Skeletal muscle cell (primary cell): ENCODE measurements around the gene PLXNA4.
"Not testable (repeated sequence)": the region's sequence is repeated elsewhere in the genome, so short reads cannot be mapped to it uniquely, and the experiment has no call there.

Source experiments
- DNase-seq: peaks from one replicate; pipeline ENCODE4 v3.0.0-alpha.2; 2010; ENCODE audit warnings: low read depth
- H3K4me3 ChIP-seq: 2 replicates; pipeline ENCODE4 v1.5.1; 2011; ENCODE audit warnings: low read depth, mild to moderate bottlenecking, control low read depth, low read length, moderate library complexity

PLXNA4 gene

DNA sequence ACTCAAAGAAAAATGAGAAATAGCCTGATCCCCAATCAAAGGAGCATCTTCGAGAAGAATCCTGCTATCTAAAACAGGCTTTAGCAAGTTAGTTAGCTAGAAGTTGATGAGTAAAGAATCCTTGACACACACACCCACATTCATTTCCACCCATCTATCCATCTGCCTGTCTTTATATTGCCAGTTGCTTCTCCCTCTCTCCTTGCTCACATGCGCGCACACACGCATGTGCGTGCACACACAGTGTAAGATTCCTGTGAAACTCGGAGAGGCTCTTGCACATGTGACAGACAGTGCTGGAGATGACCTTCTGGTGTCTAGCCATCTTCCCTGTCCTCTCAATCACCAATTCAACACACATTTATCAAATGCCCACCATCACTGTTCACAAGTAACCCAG, 393.3 kb downstream of the PLXNA4 start:
- no peak for DNase-seq

DNA sequence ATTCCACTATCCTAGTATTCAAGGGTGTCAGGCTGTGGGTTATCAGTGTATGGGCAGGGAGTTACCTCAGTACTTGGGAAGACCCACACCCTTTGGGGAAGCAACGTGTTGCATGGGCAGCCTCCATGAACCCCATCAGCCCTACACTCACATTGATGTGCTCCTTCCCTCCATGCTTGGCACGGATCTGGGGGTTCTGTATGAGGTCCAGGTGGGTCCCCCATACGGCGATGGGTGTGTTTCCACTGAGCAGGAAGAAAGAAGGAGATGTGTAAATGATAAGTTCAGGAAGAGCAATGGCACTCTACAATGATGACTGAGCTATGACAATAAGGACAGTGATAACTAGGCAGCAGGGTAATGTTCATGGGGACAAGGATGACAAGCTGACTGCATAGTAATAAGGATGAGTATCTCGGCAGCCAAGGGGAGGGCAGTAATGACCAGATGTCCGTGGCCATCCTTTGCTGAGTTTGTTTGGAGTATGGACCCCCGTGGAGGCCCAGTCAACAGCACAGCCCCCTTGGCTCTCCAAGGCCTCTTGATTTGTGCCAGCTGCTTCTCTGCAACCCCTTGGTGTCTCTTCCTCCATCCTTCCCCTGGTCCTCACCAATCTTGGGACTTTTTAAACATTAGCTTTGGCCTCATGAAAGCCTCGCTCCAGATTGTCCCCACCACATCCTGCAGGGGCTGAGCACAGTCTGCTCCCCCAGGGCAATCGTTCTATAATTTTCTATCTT, 394.2 kb downstream of the PLXNA4 start:
- DNase-seq = no peak
- H3K4me3 ChIP-seq = no peak overlapping the region

More for the DNA sequence above, 393.3 kb downstream of the PLXNA4 start:
- no peak overlapping the region for H3K4me3 ChIP-seq

DNA sequence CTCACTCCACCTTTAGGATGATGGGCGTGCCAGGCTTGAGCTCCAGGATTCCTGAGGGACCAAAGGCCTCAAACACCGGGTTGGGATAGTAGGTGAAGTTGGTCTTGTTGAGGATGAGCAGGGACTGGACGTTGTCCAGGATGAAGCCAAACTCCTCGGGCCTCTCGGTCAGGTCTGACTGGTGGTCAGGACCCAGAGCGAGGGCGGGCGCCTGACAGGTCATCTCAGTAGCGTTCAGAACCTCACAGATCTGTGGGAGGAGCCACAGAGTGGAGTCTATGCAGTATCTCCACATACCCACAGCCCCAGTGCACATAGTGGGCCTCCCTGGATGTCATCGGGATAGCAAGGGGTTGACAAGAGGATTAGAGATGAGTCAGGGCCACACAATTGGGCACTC, 394.9 kb downstream of the PLXNA4 start:
- no peak for DNase-seq
- H3K4me3 ChIP-seq = no peak overlapping the region

DNA sequence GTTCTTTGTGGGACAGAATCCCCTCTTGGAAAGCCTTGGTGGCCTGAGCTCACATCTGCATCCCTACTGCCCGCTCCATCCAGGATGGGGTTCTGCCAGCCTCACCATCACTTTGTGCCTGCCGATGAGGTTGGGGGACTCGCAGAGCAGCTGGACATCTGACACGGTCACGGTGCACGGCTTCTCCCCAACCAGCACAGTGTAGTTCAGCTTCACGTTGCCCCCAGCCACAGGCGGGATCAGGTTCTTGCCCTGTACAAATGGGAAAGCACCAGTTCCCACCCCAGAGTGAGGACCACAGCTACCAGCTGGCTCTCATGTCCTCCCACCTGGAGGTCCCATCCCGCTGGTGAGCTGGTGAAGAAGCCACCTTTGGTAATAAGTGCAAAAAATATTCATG, 395.8 kb downstream of the PLXNA4 start:
- H3K4me3 ChIP-seq = no peak overlapping the region
- no peak for DNase-seq

DNA sequence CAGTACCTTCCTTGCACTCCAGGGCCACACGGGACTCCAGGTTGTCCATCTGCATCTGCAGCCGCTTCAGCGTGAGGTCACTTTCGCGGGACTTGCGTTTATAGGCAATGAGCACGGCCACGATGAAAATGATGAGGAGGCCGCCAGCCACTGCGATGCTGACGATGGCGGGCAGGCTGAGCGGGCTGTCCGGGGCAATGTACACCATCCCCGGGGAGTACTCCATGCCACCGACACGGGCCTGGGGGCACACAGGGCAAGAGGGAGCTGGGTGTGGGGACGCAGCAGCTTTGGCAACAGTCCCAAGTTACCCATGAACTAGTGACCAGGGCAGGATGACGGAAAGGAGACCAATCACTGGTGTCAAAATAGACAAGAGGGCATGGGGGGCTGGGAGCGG, 396.6 kb downstream of the PLXNA4 start:
- DNase-seq = no peak

DNA sequence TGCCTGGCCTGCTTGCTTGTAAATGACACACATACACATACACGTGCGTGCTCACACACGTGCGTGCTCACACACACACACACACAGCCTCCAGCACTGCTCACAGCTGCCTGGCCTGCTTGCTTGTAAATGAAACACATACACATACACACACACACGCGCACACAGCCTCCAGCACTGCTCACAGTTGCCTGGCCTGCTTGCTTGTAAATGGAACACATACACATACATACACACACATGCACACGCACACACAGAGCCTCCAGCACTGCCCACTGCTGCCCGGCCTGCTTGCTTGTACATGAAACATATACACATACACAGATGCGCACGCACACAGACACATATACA, 397.2 kb downstream of the PLXNA4 start:
- DNase-seq = no peak
- no peak overlapping the region for H3K4me3 ChIP-seq

More for the DNA sequence above, 396.6 kb downstream of the PLXNA4 start:
- no peak overlapping the region for H3K4me3 ChIP-seq

DNA sequence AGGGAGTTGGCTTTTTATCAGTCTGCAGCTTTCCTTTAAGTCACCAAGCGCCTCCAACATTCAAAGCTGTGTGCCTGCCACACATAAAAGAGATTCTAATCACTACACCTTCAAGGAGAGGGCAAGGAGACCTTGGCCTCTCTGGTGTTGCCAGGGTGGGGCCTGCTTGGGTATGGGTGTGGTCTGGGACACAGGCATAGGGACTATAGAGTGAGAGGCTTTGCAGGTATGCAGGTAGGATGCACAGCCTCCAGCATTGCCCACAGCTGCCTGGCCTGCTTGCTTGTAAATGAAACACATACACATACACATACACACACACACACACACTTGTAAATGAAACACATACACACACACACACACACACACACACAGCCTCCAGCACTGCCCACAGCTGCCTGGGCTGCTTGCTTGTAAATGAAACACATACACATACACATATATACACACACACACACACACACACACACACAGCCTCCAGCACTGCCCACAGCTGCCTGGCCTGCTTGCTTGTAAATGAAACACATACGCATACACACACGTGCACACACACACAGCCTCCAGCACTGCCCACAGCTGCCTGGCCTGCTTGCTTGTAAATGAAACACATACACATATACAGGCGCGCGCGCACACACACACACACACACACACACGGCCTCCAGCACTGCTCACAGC, 397.7 kb downstream of the PLXNA4 start:
- H3K4me3 ChIP-seq, DNase-seq: not testable (repeated sequence)

DNA sequence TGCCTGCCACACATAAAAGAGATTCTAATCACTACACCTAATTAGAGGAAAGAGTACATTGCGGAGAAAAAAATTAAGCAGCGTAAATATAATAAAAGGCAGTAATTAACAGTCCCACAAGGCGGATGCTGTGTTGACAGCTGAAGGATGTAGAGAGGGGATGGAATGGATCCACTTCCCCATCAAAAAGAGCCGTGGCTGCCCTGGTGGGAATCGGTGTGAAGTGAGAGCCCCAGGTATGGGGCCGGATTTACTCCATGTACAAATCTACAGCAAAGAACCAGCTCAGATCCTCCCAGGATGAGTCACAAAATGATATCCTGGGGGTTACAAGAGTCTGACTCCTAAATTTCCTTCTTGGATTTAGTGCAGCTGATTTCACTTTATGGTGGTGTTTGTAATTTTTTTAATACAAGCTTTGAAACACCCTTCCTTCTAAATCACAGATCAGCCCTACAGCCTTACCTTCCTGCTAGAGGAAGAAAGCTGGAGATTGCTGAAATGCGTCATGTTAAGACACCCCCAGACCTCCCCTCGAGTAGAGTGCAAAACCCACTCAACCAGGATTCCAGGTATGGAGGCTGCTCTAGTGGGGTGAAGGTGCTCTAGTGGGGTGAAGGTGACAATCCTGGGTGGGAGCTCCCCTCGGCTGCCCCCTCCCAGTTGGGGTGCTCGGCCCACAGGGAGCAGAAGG, 398.4 kb downstream of the PLXNA4 start:
- H3K4me3 ChIP-seq = no peak overlapping the region
- no peak for DNase-seq

DNA sequence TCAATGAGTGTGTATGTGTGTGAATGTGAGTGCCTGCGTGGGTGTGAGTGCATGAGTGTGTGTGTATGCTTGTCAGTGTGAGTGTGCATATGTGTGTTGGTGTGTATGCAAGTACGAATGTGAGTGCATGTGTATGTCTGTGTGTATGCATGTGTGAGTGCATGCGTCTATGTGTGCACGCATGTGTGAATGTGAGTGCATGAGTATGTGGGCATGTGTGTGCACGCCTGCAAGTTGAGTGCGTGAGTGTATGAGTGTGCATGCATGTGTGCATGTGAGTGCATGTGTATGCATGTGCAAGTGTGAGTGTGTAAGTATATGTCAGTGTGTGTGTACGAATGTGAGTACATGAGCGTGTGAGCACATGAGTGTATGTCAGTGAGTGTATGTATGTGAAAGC, 399.6 kb downstream of the PLXNA4 start:
- DNase-seq = no peak
- no peak overlapping the region for H3K4me3 ChIP-seq

DNA sequence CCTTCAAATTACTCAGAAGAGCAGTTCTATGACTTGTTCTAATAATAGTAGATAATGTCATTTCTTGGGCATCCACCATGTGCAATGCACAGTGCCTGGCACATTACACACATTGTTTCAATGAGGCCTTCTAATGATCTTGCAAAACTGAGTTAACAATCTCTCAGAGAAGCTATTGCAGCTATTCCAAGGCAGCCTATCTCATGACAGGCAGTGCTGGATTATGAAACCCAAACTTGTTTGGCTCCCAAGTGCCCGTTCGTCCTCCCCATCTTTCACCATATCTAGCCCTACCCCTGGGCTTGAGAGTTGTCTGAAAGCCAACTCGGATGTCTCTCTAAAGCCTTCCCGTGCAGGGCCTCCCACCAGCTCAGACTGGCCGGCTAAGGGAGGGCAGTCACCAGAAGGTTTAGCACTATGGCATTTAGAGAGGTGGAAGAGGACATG, 405.1 kb downstream of the PLXNA4 start:
- no peak overlapping the region for H3K4me3 ChIP-seq
- no peak for DNase-seq

DNA sequence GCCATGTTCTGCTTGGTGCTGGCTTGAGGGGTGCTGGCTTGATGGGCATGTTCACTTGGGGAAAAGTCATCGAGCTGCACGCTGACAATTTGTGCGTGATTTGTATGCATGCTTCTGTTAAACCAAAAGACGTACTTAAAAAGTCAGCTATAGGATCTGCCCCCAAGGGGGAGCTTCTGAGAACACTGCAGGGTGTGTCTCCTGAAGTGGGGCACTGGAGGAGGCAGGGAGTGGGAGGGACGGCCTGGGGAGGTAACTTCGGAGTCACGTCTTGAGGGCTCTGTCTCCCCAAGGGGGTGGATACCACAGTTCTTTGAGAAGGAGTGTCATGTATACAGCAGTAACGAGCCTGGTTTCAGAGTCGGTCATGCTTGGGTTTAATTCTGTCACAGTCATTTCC, 406.5 kb downstream of the PLXNA4 start:
- DNase-seq = no peak
- no peak overlapping the region for H3K4me3 ChIP-seq

DNA sequence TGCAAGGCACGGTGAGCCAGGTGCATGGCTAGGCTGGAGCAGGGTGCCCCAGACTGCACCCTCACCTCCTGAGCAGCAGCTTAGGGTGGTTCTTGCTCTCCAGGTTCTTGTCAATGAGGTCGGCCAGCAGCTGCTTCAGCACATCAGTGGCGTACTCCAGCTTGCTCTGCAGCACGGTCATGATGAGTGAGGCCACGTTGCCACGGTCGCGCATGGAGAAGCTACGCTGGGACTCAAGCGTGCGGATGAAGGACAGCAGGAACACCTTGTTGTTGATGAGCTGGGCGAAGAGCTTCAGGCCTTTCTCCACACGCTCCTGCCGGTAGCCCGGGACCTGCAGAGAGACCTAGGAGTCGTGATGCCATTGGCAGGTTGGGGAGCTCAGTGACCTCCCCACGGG, 408.0 kb downstream of the PLXNA4 start:
- no peak for DNase-seq
- no peak overlapping the region for H3K4me3 ChIP-seq

DNA sequence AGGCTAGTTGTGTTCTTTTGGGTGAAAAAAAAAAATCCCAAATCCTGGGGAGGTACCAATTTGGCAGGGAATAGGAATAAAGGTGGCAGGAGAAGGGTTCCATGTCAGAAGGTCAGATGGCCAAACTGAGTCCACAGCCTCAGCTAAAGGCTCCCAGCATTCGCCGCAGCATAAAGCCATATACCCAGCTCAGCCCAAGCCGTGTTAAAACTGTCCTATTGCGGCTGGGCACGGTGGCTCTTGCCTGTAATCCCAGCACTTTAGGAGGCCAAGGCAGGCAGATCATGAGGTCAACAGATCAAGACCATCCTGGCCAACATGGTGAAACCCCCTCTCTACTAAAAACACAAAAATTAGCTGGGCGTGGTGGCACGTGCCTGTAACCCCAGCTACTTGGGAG, 410.6 kb downstream of the PLXNA4 start:
- not testable (repeated sequence) for DNase-seq, H3K4me3 ChIP-seq

DNA sequence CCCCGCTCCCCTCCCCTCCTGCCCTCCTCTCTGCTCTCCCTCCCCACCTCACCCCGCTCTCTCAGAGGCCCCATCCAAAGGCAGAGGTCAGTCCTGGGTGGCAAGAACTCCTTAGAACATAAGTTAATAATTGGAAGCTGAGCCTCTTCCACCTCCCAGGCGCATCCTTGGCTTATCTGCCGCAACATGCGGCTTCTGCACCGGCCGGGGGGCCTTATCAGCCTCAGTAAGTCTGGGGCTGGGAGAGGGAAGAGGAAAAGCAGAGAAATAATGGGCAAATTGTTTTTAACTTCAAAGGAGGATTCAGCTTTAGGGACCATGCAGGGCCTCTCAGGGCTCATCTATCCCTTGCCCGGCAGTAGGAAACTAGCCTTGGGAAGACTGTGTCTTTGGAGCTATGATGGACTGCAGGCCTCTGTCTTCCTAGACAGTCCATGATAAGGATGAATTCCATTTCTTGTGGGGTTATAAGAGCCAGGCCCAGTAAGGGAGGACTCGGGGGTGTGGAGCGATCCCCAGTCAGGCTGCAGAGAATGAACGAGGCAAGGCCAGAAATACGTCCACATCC, 411.6 kb downstream of the PLXNA4 start:
- no peak overlapping the region for H3K4me3 ChIP-seq
- DNase-seq = no peak

DNA sequence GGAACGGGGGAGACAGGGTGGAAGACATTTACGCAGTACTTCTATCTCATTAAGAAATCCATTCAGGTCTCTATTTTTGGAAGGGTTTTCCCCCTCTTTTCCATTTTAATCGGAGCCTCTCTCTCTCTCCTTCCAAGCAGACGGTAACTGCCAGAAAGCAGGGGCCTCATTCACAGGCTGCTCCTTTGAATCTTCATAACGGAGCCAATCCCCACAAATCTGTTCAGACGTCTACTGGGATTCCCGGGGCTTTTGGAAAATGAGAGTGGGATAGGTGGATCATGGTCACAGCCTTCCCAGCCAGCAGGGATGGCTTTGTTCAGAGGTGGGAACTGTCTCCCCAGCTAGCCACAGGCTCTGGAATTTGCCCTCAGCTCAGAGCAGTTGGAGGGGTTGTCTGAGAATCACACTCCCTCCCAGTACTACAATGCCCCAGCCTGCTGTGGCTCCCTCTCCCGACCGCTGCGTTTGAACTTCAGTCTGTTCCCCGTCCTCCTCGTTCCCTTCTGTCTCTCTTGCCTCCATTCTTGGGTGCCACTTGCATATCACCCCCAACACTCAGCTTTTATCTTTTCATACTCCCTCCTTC, 413.6 kb downstream of the PLXNA4 start:
- DNase-seq = no peak
- H3K4me3 ChIP-seq = no peak overlapping the region

DNA sequence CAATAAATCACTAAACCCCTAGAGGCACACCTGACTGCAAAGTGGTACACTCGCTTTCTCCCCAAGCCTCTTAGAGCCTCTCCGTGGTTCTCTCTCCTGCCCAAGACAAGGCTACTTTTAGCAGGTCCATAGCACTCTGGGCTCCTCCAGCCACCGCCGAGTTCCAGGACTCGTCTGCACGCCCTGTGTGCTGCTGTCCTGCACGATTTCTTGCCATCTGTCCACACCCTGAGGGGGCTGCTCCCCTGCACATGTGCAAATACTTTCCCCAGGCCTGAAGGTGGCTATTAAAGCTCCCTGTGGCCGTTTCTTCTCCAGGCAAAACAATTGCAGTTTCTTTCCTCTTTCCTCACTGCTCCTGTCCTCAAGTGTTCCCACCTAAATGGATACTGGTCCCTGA, 414.3 kb downstream of the PLXNA4 start:
- H3K4me3 ChIP-seq = no peak overlapping the region
- DNase-seq = no peak

DNA sequence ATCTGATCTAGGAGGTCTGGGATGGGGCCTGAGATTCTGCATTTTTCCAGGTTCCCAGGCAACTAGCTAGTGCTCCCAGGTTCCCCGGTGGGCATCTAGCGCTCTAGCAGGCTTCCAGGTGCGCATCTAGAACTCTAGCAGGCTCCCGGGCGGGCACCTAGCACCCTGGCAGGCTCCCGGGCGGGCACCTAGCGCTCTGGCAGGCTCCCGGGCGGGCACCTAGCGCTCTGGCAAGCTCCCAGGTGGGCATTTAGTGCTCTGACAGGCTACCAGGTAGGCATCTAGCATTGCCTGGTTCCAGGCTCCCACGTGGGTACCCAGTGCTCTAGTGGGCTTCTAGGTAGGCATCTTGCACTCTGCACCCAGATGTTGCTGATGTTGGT, 414.7 kb downstream of the PLXNA4 start:
- no peak overlapping the region for H3K4me3 ChIP-seq

DNA sequence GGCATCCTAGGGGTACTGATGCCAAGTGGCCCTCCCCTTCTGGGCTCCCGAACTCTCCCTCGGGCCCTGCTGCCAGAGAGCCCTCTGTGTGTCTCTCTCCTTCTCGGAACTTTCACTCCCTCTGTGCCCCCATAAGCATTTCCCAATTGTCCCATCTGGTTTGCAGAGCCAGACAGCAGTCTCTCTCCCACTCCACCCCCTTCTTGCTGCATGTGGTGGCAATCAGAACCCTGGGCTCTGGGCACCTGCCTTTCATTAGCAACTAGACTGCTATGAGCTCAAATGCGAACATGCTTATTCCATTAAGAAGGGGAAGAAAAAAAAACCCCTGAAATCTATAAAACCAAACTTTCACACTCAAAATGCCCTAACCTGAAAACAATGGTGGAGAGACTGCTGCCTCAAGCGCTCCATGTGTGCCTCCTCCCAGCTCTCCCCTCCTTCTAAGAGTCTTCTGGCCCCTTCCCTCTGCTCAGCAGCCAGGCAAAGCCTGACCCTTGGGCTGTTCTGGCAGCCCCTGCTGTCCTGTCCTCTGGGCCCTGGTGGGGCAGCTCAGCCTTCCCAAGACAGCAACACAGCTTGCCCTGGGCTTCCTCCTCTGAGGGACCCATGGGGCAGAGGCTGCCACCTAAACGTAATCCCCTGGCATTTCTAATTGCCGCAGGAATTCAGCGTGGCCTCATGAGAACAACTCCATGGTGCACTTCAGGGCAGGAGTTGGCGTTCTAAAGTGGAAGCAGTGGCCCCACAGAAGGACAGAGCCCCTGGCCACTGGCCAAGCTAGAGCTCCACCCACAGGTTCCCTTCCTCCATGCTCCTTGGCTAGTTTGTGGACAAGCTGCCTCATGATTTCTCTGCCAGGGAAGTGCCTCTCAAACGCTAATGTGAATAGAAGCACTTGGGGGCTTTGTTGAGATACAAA, 415.4 kb downstream of the PLXNA4 start:
- H3K4me3 ChIP-seq = no peak overlapping the region
- no peak for DNase-seq

More for the DNA sequence above, 414.7 kb downstream of the PLXNA4 start:
- DNase-seq = no peak

DNA sequence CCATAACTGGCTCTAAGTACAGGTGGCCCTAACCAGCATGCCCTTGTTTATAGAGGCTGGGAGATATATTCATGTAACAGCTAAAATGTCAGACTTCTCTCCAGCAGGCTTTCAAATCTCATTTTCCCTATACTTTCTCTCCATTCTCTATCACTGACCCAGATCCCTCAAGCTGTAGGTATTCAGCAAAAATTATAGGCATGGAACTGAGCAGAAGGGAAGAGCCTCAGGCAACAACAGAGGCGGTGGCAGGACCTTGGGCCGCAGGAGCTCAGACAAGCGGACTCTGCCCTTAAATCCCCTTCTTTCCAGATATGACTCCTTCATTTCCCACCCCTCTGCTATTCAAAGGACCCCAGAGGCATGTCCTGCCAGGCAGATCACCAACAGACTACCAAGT, 417.4 kb downstream of the PLXNA4 start:
- DNase-seq = no peak
- no peak overlapping the region for H3K4me3 ChIP-seq
